GM19455 (cell line): ENCODE measurements around the gene TSPAN3.

ENCODE experiments used
- ATAC-seq: cut with Tn5 transposase; IDR thresholded peaks from one replicate; pipeline ENCODE4 v1.9.1; 2021; ENCODE audit not compliant: unreplicated experiment

TSPAN3 gene

DNA sequence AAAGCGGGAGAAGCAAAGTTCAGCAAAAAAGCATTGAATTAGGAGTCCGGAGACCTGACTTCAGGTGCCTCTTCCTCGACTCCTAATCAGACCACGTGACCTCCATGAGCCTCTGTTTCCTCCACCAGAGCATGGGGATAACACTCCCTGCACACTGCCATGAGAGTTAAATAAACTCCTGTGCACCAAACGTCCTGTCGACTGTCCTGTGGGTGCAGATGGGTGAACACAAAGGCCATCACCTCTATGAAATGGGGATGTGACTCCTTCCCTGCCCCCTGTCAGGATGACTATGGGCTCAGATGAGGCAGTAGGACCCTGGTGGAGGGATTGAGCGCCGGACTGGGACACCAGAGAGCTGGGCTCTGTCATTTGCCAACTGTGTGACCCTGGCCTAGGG is 13.5 kb upstream of the TSPAN3 start:
- ATAC-seq, result no peak

DNA sequence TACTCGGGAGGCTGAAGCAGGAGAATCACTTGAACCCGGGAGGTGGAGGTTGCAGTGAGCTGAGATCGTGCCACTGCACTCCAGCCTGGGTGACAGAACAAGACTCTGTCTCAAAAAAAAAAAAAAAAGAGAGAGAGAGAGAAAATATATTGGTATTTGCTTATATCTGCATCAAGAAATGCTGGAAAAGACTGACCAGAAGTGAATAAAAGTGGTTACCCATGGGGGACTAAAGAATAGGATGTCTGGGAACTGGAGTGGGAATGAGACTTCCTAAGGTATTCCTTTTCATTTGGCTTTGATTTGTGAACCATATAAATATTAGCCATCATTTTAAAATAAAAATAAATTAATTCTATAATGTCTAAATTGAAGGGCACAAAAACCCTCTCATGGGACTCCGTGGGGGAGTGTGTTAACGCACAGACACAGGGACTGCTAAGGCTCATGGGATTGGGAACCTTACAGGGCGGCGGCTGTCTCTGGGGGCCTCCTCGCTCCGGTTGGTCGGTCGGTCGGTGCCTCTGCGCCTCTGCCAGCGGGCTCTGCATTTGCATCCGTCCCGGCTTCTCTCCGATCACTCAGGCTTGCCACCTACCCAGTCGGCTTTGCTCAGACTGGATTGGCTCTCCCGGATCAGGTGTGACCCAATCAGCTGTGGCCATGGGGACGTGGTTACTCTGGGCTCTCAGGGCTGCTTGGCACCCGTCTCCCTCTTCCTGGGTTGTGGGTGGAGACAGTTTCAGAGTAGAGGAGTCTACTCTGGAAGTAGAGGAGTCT is 12.7 kb upstream of the TSPAN3 start:
- peak; percentile 88 for ATAC-seq

DNA sequence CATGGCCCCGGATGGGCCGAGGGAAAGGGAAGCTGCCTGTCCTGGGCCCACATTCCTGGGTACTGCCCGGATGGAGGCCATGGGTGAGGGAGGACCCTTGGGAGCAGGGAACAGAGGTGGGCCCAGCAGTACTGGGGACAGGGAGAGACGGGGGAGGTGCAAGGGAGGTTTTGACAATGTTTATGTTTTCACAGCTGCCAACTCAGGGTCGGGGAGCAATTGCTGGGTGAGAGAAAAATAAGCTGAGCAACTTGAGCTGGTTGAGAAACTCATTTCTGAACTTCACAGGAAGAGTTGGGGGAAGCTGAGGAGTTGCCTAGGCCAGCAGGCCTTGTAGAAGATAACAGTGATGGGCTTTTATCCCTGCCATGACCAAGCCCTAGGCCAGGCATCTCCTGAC is 11.1 kb upstream of the TSPAN3 start:
- ATAC-seq, result no peak

DNA sequence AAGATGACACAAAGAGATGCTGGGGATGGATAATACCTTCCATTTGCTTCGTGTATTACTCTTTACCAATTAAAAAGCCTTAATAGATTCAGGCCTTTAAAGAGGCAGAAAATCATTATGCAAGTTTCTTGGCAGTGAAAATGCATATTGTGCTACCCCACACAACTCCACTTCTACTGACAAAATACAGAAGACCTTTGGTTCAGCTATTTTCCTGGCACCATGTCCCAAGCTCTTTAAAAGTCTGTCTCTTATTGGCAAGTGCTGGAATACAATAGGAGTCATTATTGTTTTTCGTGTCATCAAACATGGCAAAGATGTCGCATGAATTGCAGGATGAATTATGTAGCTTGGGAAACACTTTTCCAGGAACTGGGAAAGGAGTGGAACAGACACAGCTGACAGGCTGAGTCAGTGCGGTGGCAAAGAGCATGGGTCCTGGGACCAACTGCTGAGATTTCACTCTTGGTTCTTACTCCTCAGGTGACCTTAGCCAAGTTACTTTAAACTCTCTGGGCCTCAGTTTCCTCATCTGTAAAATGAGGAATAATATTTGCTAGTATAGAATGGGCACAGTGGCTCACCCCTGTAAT is 5.5 kb upstream of the TSPAN3 start:
- no peak for ATAC-seq

DNA sequence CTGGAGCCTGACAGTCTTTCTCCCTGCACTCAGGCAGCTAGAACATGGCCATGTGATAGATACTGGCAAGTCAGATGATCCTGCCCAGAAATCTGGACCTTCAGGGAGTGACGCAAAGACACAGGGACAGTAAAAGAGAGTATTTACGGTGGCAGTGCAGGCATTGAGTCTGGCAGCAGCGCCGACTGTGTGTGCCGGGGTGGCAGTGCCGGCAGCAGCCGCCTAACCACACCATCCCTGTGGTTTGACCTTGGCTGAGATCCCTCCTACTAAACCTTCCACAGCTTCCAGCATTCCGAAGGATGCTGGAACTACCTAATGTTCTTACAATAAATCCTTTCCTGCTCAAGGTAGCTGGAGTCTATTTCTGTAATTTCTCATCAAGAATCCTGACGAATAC is 4.6 kb upstream of the TSPAN3 start:
- no peak for ATAC-seq

DNA sequence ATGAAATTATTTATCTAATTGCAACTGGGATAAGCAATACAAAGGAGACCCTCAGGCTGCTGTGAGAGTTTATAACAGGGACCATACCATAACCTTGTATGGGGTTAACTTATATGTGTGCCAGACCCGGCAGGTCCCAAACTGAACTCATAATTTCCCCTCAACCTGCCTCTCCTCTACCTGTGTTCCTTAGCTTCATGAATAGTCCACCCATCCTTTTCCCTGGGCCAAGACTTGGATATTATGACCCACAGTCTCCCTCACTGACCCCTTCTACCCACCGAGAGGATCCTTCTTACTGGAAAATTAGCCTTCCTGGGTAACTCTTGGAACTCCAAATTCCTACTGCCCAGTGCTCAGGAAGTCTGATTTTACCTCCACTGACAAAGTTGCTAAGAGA is 3.4 kb upstream of the TSPAN3 start:
- ATAC-seq, result no peak

DNA sequence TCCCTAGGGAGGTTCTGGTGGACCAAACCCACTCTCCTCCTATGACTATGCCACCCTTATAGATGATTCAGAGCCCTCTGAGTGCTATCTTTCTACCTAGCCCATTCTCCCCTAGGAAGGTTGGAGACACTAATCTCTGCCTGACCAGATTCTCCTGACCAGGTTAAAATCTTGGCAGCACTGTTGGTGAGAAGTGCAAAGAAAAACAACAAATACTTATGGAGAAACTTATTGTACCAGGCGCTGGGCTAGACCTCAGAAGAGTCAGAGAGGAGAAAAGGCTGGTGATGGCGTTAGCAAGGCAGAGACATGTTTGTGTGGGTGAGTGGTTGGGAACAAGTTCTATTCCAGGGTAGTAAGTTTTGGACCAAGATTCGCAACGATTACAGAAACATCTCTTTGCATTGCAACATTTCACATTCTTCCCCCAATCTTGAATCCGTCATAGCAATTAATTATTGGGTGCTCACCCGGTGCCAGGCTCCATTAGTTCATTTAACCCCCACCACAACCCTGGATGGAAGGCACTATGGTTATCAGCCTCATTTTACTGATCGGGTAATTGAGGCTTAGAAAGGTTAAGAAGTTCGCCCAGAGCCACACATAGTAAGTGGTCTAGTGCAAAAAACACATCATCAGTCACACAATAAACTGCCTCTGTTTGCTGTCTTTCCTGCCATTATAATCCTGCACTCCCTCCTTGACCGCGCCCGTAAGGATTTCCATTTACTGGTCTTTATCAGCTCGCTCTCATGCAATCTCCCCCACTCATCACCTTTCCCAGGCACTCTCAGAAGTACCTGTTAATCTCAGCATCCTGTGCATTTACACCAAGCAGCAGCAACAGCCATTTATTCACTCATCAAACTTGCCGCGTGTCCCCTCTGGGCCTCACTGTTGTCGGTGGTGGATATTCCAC is 655 bp upstream of the TSPAN3 start:
- no peak for ATAC-seq

DNA sequence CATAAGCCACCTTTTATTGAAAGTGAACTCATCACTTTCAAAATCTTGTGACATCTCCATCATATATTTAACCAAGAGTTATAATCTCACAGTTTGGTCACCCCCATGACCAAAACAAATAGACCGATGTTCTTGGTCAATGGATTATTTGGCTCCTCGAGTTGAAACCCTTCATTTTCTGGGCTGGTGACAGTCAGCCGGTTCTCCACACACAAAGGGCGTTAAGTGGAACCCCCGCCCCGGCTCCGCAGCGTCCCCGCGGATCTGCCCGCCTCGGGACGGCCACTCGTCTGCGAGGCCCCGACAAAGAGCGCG is 772 bp downstream of the TSPAN3 start:
- ATAC-seq, result no peak

DNA sequence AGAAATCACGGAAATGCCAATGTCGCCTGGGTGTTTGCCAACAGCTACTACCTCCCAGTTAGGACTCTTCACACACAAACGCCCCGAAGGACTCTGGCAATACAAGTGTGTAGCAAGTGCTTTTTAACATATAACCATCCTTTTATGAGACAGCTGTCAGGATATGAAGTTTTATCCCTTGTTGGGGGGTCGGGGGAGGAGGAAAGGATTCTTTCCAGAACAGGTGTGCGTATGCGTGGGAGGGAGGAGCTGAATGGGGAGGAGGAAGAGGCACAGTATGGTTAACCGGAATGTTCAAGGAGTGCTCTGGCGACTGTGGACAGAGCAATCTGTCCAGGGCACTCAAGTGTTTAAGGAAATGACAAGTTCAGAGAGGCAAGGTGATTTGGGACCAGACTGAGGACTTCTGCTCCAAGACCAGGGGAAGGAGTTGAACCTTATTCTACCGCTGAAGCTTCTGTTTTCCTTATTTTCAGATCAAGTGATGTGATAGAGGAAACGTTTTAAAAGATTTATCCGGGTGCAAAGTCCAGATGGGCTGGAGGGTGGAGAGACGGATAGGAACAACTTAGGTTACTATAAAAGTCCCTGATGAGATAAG is 1.3 kb downstream of the TSPAN3 start:
- no peak for ATAC-seq

DNA sequence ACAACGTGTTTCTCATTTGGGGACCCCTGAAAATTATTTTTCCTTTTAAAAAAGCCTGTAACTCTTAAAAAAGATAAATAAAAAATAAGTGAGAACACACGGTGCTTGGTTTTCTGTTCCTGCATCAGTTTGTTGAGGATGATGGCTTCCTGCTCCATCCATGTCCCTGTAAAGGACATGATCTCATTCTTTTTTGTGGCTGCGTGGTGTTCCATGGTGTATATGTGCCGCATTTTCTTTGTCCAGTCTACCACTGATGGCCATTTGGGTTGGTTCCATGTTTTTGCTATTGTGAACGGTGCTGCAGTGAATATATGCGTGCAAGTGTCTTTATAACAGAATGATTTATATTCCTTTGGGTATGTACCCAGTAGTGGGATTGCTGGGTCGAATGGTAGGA is 2.3 kb downstream of the TSPAN3 start:
- no peak for ATAC-seq

DNA sequence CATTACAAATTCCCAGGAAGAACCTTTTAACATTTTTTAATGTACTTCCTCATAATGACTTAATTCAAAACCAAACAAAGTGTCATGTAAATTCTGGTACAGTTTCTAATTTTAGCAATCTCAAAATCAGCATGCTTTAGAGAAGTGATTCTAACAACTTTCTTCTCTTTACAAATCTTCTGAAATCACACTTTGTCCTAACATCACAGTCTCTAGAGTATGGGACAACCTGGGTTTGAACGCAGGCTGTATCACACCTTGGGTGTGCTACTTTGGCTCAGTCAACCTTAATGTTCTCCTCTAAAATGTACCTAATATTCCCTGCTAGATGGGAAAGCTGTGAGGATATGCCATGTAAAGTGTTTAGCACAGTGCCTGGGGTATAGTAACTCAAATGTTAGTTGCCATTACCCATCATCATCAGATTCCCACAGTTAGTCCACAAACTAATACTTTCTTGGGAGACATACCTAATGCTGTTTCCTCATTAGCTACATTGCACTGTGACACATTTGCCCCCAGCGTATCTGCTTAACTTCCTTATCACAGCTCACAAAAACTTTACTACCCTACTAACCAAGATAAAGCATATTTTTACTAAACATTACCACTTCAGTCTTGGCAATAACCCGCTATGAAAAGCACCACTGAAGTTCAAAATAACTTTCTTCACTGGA is 3.1 kb downstream of the TSPAN3 start:
- ATAC-seq, result no peak

DNA sequence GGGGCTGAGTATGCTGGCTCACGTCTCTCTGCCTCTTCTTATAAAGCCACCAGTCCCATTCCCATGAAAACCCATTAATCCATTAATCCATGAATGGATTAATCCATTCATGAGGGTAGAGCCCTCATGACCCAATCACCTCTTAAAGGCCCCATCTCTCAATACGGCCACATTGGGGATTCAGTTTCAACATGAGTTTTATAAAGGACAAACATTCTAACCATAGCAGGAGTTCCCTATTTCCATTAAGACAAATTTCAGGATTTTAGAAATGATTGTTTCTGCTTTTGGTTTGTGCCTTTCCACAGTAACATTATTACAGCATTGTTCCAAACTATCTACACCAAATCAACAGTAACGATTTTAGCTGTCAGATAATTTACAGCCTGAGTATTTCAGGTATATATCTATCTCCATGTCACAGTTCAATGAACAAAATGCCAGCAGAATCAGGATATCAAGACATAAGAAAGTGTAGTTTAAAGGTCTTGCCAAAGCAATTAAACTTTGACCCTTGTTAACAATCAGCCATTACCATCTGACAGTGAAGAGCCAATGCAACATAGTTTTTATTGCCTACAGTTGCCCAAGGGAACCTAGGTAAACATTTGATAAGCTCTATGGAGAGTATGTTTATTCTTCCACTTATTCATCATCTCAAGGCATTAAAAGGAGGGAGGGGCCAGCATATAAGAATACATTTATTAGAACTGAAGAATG is 3.8 kb downstream of the TSPAN3 start:
- no peak for ATAC-seq

DNA sequence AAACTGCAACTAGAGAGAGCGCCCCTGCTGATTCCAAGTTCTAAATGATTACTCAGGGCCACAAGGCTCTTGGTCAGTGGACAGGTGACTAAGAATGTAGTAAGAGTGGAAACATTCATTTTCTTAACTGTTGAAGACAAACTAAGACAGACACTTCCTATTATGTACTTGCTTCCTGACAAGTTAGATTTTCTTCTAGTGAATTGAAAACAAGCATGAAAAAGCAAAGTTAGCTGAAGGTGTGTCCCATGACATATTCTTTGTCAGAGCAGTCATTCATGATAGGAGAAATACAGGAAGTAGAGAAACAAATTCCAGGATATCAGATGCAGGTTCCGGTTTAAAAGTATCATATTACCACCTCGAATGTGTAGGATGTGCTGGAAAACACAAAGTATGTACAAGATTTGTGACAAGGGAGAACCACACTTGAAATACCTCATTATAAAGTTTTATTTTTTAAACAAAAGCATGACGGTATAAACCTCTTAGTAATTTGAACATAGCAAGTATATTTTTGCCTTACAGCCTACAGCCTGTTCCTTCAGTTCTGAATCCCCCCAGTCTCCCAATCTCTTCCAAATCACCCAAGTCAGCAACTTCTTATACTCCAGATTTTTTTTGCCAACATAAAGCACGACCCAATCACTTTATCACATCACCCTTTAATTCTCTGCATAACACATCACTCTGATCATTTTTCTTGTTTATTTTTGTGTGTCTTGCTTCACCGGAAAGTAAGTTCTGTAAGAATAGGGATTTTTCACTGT is 6.2 kb downstream of the TSPAN3 start:
- no peak for ATAC-seq

DNA sequence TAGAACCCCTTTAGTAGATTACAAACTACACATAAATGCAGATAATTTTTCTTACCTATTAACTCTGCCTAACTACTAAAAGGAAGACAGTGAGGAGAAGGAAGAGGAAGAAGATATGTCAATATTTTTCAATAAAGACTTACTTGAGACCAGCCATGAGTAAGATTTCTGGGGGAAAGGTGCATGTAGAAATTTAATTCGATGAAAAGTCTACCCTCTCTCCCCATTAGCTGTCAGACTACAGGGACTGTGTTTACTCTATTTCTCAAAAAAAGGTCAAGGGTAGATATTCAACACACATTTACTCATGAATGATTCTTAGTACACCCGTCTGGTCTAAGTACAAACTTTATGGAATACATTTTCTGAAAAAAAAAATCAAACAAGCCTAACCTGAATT is 6.8 kb downstream of the TSPAN3 start:
- ATAC-seq, result no peak

DNA sequence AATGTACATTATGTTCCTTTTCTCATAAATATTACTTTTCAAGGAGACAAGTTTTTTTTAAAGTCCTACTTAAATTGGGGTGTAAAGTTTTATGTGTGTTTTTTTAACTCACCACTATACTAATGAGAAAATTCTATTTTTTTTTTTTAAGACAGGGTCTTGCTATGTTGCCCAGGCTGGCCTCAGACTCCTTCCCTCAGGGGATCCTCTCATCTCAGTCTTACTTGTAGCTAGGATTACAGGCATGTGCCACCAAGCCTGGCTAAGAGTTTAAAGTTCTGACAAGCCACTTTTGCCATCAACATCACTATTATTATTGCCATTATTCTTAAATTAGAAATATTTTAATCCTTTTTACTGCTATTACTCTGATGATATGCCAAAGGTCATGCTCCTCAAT is 7.7 kb downstream of the TSPAN3 start:
- no peak for ATAC-seq

DNA sequence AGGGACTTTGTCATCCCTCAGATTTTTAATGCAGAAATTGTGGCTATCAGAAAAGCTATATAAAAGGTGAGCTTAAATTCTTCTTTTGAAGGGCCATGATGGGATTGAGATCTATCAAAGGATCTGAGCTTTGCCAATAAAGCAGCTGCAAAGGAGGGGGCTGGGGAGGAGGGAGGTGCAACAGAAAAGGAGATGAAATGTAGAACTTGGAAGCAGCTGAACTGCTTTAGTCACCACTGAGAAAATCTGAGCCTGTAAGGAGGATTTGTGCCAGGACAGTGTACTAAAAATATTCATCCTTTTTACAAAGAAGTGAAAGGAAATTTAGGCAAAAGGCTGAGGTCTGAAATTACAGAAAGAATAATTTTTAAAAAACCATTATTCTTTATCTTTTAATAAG is 10.4 kb downstream of the TSPAN3 start:
- ATAC-seq, result no peak

DNA sequence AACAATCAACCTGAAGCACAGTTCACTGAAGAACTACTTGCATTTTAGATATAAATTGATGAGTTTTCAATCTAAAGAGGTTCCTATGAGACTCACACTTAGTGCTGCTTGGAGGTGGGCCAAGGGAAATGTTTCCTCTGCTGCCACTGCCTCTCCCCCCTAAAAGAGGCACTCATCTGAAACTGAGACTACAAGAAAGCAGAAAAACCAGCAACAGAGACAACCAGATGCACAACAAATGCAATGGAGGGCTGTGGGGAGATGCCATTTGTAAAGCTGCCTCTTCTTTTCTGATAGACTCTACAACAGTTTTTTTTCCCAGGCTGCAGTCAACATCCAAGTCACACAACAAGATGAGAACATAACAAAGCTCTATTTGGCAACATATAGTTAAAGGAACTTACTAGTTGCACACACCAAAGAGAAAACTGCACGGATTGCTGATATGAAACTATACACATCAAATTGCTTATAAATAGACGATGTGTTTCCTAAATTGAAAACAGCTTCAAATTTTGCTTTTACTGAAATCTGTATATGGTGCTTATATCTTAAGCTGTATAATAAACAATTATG is 11.0 kb downstream of the TSPAN3 start:
- ATAC-seq, result peak; percentile 61

DNA sequence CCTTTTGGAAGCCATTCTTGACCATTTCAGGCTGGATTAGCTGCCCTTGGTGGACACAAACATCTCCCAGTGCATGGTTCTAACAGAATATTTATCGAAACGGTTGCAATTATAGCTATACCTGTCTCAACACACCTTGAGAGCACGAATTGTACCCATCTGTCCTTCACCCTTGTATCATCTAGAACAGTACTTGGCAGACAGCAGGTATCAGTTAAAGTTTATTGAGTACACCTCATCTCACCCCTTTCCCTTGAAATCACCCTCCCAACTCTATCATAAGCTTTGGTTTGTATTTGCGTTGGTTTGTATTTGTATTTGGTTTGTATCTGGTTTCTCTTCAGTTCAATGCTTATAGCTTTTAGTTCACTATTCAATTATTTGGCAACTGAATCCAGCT is 12.4 kb downstream of the TSPAN3 start:
- ATAC-seq, result no peak

DNA sequence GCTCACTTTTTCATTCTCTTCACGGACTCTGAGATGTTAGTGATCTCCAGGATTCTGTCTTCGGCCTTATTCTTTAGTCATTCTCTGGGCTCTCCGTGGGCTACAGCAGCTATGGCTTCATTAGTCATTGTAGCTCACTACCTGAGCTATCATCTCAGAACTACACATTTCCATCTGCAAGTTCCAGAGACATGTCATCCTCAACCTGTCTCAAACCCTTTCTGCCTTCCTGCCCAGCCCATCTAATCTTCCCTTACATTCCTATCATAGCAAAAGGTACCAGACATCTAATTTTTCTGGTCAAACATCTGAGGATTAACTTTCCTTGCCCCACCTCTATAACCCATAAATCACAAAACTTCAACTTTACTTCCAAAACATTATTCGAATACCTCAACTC is 13.2 kb downstream of the TSPAN3 start:
- no peak for ATAC-seq
